GM23248 (cell line): ENCODE data around the gene FPR2.

ENCODE experiments used
- EZH2 ChIP-seq: fragments of 200-600 bp; sonication (generic); IDR thresholded peaks from 2 replicates; pipeline ENCODE4 v1.6.1; 2018; ENCODE audit warnings: antibody characterized with exemption, mild to moderate bottlenecking; ENCODE audit not compliant: insufficient read depth, poor library complexity, severe bottlenecking
- EZH2phosphoT487 ChIP-seq: fragments of 200-600 bp; sonication (generic); IDR thresholded peaks from 2 replicates; pipeline ENCODE4 v1.6.1; 2018; ENCODE audit warnings: antibody characterized with exemption, moderate library complexity, mild to moderate bottlenecking, low read depth; ENCODE audit not compliant: insufficient read depth

DNA sequence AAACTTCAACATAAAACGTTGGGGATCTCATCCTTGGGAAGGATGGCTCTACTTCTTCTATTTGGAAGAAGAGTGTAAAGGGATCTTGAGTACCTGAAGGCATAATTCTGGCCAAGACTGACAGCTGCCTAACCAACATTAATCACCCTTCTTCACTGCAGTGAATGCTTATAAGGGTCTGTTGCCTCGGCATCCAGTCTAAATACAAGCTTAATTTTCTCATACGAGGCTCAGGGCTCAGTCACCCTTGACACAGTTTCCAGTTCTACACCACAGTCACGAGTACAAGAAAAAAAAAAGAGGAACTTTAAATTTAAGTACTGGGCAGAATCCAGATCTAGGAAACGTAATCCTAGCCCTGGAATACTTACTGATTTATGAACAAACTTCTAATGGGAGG is 43.0 kb downstream of the FPR2 start:
- TF ChIP-seq EZH2, result no peak
- TF ChIP-seq EZH2phosphoT487, result no peak
